GM12878 (cell line): ENCODE results near the gene RAD23B. TPM values are rescaled to one million over a fixed set of nuclear protein-coding genes. Genes with fewer than 3 reads are reported as not detected.

ENCODE experiments used
- ATAC-seq: fragments of 200-7000 bp; cut with Tn5 transposase; 3 replicates; pipeline ENCODE4 v1.9.1; 2020; ENCODE audit warnings: mild to moderate bottlenecking, moderate library complexity
- BruUV-seq: library from RNA; stranded (reverse); fragments of 400-500 nt; replicated peaks from 2 replicates; lab custom pipeline; 2021; lab: Mats Ljungman, UMichigan
- CTCF ChIA-PET: fragments of 300-600 bp; sonication (Branson Sonifier 250); formaldehyde crosslinking; extraction: SDS; loops from one replicate; lab custom pipeline; 2021; ENCODE audit warnings: inconsistent platforms; lab: Yijun Ruan, JAX
- POLR2A ChIA-PET: fragments of 350-600 bp; formaldehyde crosslinking; extraction: SDS; loops from one replicate; lab custom pipeline; 2021; ENCODE audit warnings: inconsistent platforms; lab: Charles Lee
- RAD21 ChIA-PET: fragments of 300-600 bp; sonication (Branson Sonifier 250); formaldehyde crosslinking; loops from one replicate; lab custom pipeline; 2023; ENCODE audit warnings: antibody characterized with exemption; ENCODE audit not compliant: unreplicated experiment; lab: Charles Lee
- SMC1A ChIA-PET: fragments of 300-600 bp; sonication (Branson Sonifier 250); formaldehyde crosslinking; loops from one replicate; lab custom pipeline; 2023; ENCODE audit not compliant: unreplicated experiment, uncharacterized antibody; lab: Charles Lee
- DNase-seq: peaks from one replicate; pipeline ENCODE4 v3.0.0-alpha.2; 2011; ENCODE audit warnings: low read depth, low spot score
- FAIRE-seq: peaks from 3 replicates; lab custom pipeline; 2011; peaks lifted over from hg19 to GRCh38; lab: Jason Lieb, UNC
- H2AFZ ChIP-seq: 2 replicates; pipeline ENCODE4 v1.6.0; 2011; ENCODE audit warnings: low read depth, low read length, control low read depth; ENCODE audit not compliant: control insufficient read depth
- H3K27ac ChIP-seq: 2 replicates; pipeline ENCODE4 v1.5.1; 2011; ENCODE audit warnings: control low read depth; ENCODE audit not compliant: control insufficient read depth, insufficient read depth
- H3K27me3 ChIP-seq, 2 experiments: replicated peaks in 1 of 2; 2 replicates each; pipeline versions ENCODE4 v1.6.0 to v1.6.1; 2011; ENCODE audit warnings: low read length in 1 of 2; ENCODE audit not compliant: control insufficient read depth in 2 of 2, insufficient read depth in 2 of 2
- H3K36me3 ChIP-seq, 2 experiments: 2 replicates each; pipeline ENCODE4 v1.5.1; 2011; ENCODE audit warnings: low read length in 1 of 2; ENCODE audit not compliant: control insufficient read depth in 2 of 2, insufficient read depth in 2 of 2
- H3K4me1 ChIP-seq: 2 replicates; pipeline ENCODE4 v1.6.1; 2011; ENCODE audit warnings: mild to moderate bottlenecking, low read length, moderate library complexity, mixed read lengths; ENCODE audit not compliant: control insufficient read depth, insufficient read depth
- H3K4me2 ChIP-seq: 2 replicates; pipeline ENCODE4 v1.6.0; 2011; ENCODE audit warnings: control low read depth; ENCODE audit not compliant: control insufficient read depth, insufficient read depth
- H3K4me3 ChIP-seq: fragments of 200-600 bp; sonication (generic); 2 replicates; pipeline ENCODE4 v1.5.1; 2016
- H3K79me2 ChIP-seq: 2 replicates; pipeline ENCODE4 v1.6.0; 2011; ENCODE audit warnings: low read length; ENCODE audit not compliant: control insufficient read depth, insufficient read depth
- H3K9ac ChIP-seq: 2 replicates; pipeline ENCODE4 v1.8.0; 2011; ENCODE audit warnings: low read length, control low read depth, mixed read lengths; ENCODE audit not compliant: control insufficient read depth, insufficient read depth
- H3K9me3 ChIP-seq: replicated peaks from 3 replicates; pipeline ENCODE4 v1.5.1; 2011; ENCODE audit warnings: mild to moderate bottlenecking, low read length; ENCODE audit not compliant: control insufficient read depth, insufficient read depth
- H4K20me1 ChIP-seq: 2 replicates; pipeline ENCODE4 v1.6.0; 2011; ENCODE audit not compliant: control insufficient read depth, insufficient read depth
- EP300 ChIP-seq, 2 experiments: fragments of 150-350 bp in 1 of 2; IDR thresholded peaks; 2 replicates each; pipeline ENCODE4 v1.6.1; 2011 to 2012; ENCODE audit warnings: low read depth in 2 of 2, low read length in 2 of 2, borderline replicate concordance in 1 of 2, improper control_type of control experiment in 1 of 2, inconsistent platforms in 1 of 2; ENCODE audit not compliant: control insufficient read depth in 1 of 2
- ESRRA ChIP-seq: IDR thresholded peaks from 2 replicates; pipeline ENCODE4 v1.6.1; 2012; ENCODE audit warnings: mild to moderate bottlenecking, low read length, improper control_type of control experiment
- HDAC6 ChIP-seq: fragments of 200-600 bp; sonication (generic); IDR thresholded peaks from one replicate; pipeline ENCODE4 v1.8.0; 2017; ENCODE audit warnings: antibody characterized with exemption; ENCODE audit not compliant: unreplicated experiment
- NR2C1 ChIP-seq: fragments of 450-650 bp; IDR thresholded peaks from 2 replicates; pipeline ENCODE4 v1.6.1; 2017; ENCODE audit warnings: antibody characterized with exemption, mild to moderate bottlenecking, moderate library complexity
- NR2C2 ChIP-seq: IDR thresholded peaks from 2 replicates; pipeline ENCODE4 v1.6.1; 2011; ENCODE audit warnings: borderline replicate concordance, low read depth; ENCODE audit not compliant: control insufficient read depth, insufficient read length
- PML ChIP-seq: IDR thresholded peaks from 2 replicates; pipeline ENCODE4 v1.6.1; 2012; ENCODE audit warnings: low read length, inconsistent platforms
- RCOR1 ChIP-seq: conservative IDR thresholded peaks from 2 replicates; pipeline ENCODE4 v1.6.1; 2012; ENCODE audit warnings: low read depth, low read length, improper control_type of control experiment
- RELB ChIP-seq: fragments of 450-650 bp; IDR thresholded peaks from 2 replicates; pipeline ENCODE4 v1.6.1; 2017; ENCODE audit warnings: low read depth, mild to moderate bottlenecking, moderate library complexity
- ZNF687 ChIP-seq: fragments of 450-650 bp; IDR thresholded peaks from 2 replicates; pipeline ENCODE4 v1.6.1; 2017; ENCODE audit warnings: mild to moderate bottlenecking, moderate library complexity
- WGBS: methylation state at CpG from one replicate; pipeline ENCODE4 v1.1.6; 2016; ENCODE audit warnings: low lambda C conversion rate; ENCODE audit not compliant: insufficient replicate concordance, insufficient coverage; ENCODE audit errors: missing lambda C conversion rate; 5-methylcytosine and 5-hydroxymethylcytosine counted together
- in situ Hi-C: fragments of 300-500 bp; cut with MboI; formaldehyde crosslinking; loops from 9 replicates; pipeline ENCODE4 v1.14.3; 2018; ENCODE audit warnings: mixed read lengths
- intact Hi-C: fragments of 100-400 bp; cut with micrococcal nuclease; formaldehyde crosslinking; loops from one replicate; pipeline ENCODE4 v1.14.2; 2022; ENCODE audit not compliant: unreplicated experiment
- polyA plus RNA-seq, 11 experiments: library from polyadenylated mRNA; depleted of rRNA in 4 of 11; unstranded in 6 of 11; stranded (reverse) in 5 of 11; fragments of >200 nt; fragmentation: Nextera tagmentation in 4 of 11; fragmentation: Illumina TruSeq in 1 of 11; extraction: Ambion mirVana in 4 of 11; extraction: Trizol in 1 of 11; gene quantifications; 1 replicate in 1 of 11; 2 replicates in 10 of 11; pipeline versions ENCODE4 v1.2.1 to v1.2.3, GENCODE V29; 2011 to 2016; ENCODE audit warnings: inconsistent platforms in 2 of 11, missing spikeins in 2 of 11, low read depth in 1 of 11
- total RNA-seq, 4 experiments: library from RNA; depleted of rRNA in 3 of 4; stranded (reverse); fragments of >200 nt in 3 of 4; fragmentation: Illumina TruSeq in 1 of 4; extraction: Trizol in 1 of 4; gene quantifications; 2 replicates each; pipeline versions ENCODE4 v1.2.1 to v1.2.3, GENCODE V29; 2013 to 2021

Gene RAD23B
- total and polyA plus RNA-seq, 10 of the 15 experiments (the other 5 are each of a cell fraction or from before 2014, with no cell fraction given): 10.3 to 256 (median 54.6) TPM

- H3K79me2 ChIP-seq: no peaks in the 10 kb centered on the region
- BruUV-seq: no TSS peak
- no peak overlapping the region for H2AFZ ChIP-seq
- H3K36me3 ChIP-seq: no peaks in the 10 kb centered on the region
- FAIRE-seq: no peak
- no peaks in the 10 kb centered on the region for H3K27me3 ChIP-seq
- no peak overlapping the region for H3K4me2 ChIP-seq
- no peak for DNase-seq
- H4K20me1 ChIP-seq: no peaks in the 10 kb centered on the region
- ATAC-seq: no peak
- H3K9ac ChIP-seq: no peak overlapping the region
- in situ Hi-C loops (no loop called here), intact Hi-C loops (loop anchor here (5.0 kb wide), 1 partner anchor 170 kb away; no protein-coding TSS in a partner anchor)
- H3K4me1 ChIP-seq: peaks cover 4% of the 10 kb centered on the region; the same call in 1 of the 2 replicates
- H3K4me3 ChIP-seq: no peak overlapping the region
- H3K27ac ChIP-seq: no peak overlapping the region
- ChIA-PET CTCF (interaction anchor here (0.7 to 8.0 kb wide), 23 partner anchors 9 to 395 kb away, joined by 3 to 149 read pairs (median 12); no protein-coding TSS in a partner anchor), SMC1A (interaction anchor here (1.0 to 2.8 kb wide), 15 partner anchors 11 to 209 kb away, joined by 3 to 63 read pairs (median 7); no protein-coding TSS in a partner anchor), POLR2A (interaction anchor here (0.6 to 2.4 kb wide), 2 partner anchors 64 to 167 kb away, joined by 3 to 11 read pairs; no protein-coding TSS in a partner anchor), RAD21 (interaction anchor here (0.8 to 2.7 kb wide), 11 partner anchors 17 to 257 kb away, joined by 3 to 31 read pairs (median 9); no protein-coding TSS in a partner anchor)
- WGBS: 95% methylated on average over 6 of the region's 6 CpGs
- TF ChIP-seq PML (no peak), NR2C1 (no peak), RCOR1 (no peak)
- no peaks in the 10 kb centered on the region for H3K9me3 ChIP-seq
Observed at GRCh38 chr9:107342476-107343161, 59.5 kb downstream of the RAD23B start.

- ATAC-seq (no peak), FAIRE-seq (no peak), DNase-seq (no peak)
- intact Hi-C loops (no loop called here), in situ Hi-C loops (no loop called here)
- no TSS peak for BruUV-seq
- Histone ChIP-seq H3K4me2 (no peak overlapping the region), H3K4me3 (no peak overlapping the region), H3K36me3 (no peaks in the 10 kb centered on the region), H2AFZ (no peak overlapping the region), H3K27me3 (no peaks in the 10 kb centered on the region), H3K79me2 (no peaks in the 10 kb centered on the region), H3K27ac (no peak overlapping the region), H4K20me1 (no peaks in the 10 kb centered on the region), H3K9ac (no peak overlapping the region), H3K4me1 (peaks cover 4% of the 10 kb centered on the region; the same call in 1 of the 2 replicates), H3K9me3 (no peaks in the 10 kb centered on the region)
- WGBS: 34% methylated on average over 2 of the region's 2 CpGs
- CTCF ChIA-PET: interaction anchor here (0.8 to 8.0 kb wide), 11 partner anchors 24 to 208 kb away, joined by 3 to 149 read pairs (median 4); no protein-coding TSS in a partner anchor
- RAD21 ChIA-PET: interaction anchor here (0.7 to 1.9 kb wide), 5 partner anchors 85 to 1220 kb away, joined by 3 to 6 read pairs (median 5); no protein-coding TSS in a partner anchor
- POLR2A ChIA-PET: interaction anchor here (1.2 kb wide), 1 partner anchor 123 kb away, joined by 3 read pairs; no protein-coding TSS in a partner anchor
- SMC1A ChIA-PET: interaction anchor here (0.7 to 1.5 kb wide), 13 partner anchors 9 to 203 kb away, joined by 3 to 5 read pairs (median 4); no protein-coding TSS in a partner anchor
- TF ChIP-seq ZNF687 (no peak), HDAC6 (no peak), RELB (no peak), EP300 (IDR thresholded peaks at IDR 0.05; ENCODE audit: borderline replicate concordance in 1 of 2, control insufficient read depth in 1 of 2, low read depth in 2 of 2, low read length in 2 of 2) (no peak), ESRRA (no peak), NR2C2 (no peak)
Observed at GRCh38 chr9:107345327-107345726, 62.2 kb downstream of the RAD23B start.
